Neural progenitor cell (in vitro differentiated cells): ENCODE measurements around the gene BFSP1. TPM values are rescaled to one million over a fixed set of nuclear protein-coding genes. Genes with fewer than 3 reads are reported as not detected.

ENCODE experiments used
- DNase-seq: peaks from one replicate; pipeline ENCODE4 v3.0.0-alpha.2; 2016; ENCODE audit warnings: low spot score
- H2AFZ ChIP-seq: fragments of 200-600 bp; sonication (generic); replicated peaks from 2 replicates; pipeline ENCODE4 v1.6.1; 2016; ENCODE audit warnings: antibody characterized with exemption
- H3F3A ChIP-seq: fragments of 200-600 bp; sonication (generic); 2 replicates; pipeline ENCODE4 v1.6.1; 2016; ENCODE audit warnings: antibody characterized with exemption, low read depth
- H3K27ac ChIP-seq: fragments of 200-600 bp; sonication (generic); 2 replicates; pipeline ENCODE4 v1.5.1; 2016; ENCODE audit warnings: mild to moderate bottlenecking
- H3K27me3 ChIP-seq: fragments of 200-600 bp; sonication (generic); 2 replicates; pipeline ENCODE4 v1.6.1; 2016; ENCODE audit warnings: mild to moderate bottlenecking, moderate library complexity
- H3K36me3 ChIP-seq: fragments of 200-600 bp; sonication (generic); 2 replicates; pipeline ENCODE4 v1.5.1; 2016
- H3K4me1 ChIP-seq: fragments of 200-600 bp; sonication (generic); 2 replicates; pipeline ENCODE4 v1.6.1; 2016; ENCODE audit warnings: mixed run types
- H3K4me2 ChIP-seq: fragments of 200-600 bp; sonication (generic); 2 replicates; pipeline ENCODE4 v1.6.1; 2016
- H3K4me3 ChIP-seq: fragments of 200-600 bp; sonication (generic); 2 replicates; pipeline ENCODE4 v1.5.1; 2016
- H3K79me2 ChIP-seq: fragments of 200-600 bp; sonication (generic); 2 replicates; pipeline ENCODE4 v1.6.1; 2016; ENCODE audit warnings: low read depth
- H3K9ac ChIP-seq: fragments of 200-600 bp; sonication (generic); 2 replicates; pipeline ENCODE4 v1.6.1; 2016
- H3K9me3 ChIP-seq: fragments of 200-600 bp; sonication (generic); 2 replicates; pipeline ENCODE4 v1.5.1; 2016; ENCODE audit warnings: low read depth
- H4K20me1 ChIP-seq: fragments of 200-600 bp; sonication (generic); 2 replicates; pipeline ENCODE4 v1.6.1; 2016; ENCODE audit warnings: low read depth
- H3K27ac Mint-ChIP-seq: 3 replicates; pipeline ENCODE4 v1.8.0; 2021; ENCODE audit warnings: mixed read lengths
- H3K27me3 Mint-ChIP-seq: 2 replicates; pipeline ENCODE4 v1.8.0; 2022; ENCODE audit warnings: low read depth, mild to moderate bottlenecking, inconsistent platforms, moderate library complexity, mixed read lengths; ENCODE audit not compliant: insufficient read depth
- H3K36me3 Mint-ChIP-seq: 3 replicates; pipeline ENCODE4 v1.8.0; 2021; ENCODE audit warnings: mixed read lengths
- H3K4me1 Mint-ChIP-seq: 3 replicates; pipeline ENCODE4 v1.8.0; 2021; ENCODE audit warnings: mixed read lengths
- H3K4me3 Mint-ChIP-seq: 3 replicates; pipeline ENCODE4 v1.8.0; 2021; ENCODE audit warnings: mild to moderate bottlenecking, moderate library complexity, mixed read lengths
- H3K9me3 Mint-ChIP-seq: 3 replicates; pipeline ENCODE4 v1.8.0; 2020; ENCODE audit warnings: mixed read lengths
- EZH2 ChIP-seq: fragments of 200-600 bp; sonication (generic); IDR thresholded peaks from 2 replicates; pipeline ENCODE4 v1.6.1; 2017; ENCODE audit warnings: antibody characterized with exemption, mild to moderate bottlenecking, moderate library complexity
- EZH2phosphoT487 ChIP-seq: fragments of 200-600 bp; sonication (generic); IDR thresholded peaks from 2 replicates; pipeline ENCODE4 v1.6.1; 2017; ENCODE audit warnings: antibody characterized with exemption
- total RNA-seq: library from RNA; depleted of rRNA; stranded (reverse); fragments of >200 nt; gene quantifications from 2 replicates; pipeline ENCODE4 v1.2.3, GENCODE V29; 2015; ENCODE audit warnings: low replicate concordance
- TF ChIP-seq, protein P1 (sequence below): fragments of 200-600 bp; sonication (generic); IDR thresholded peaks from 2 replicates; pipeline ENCODE4 v1.5.1; 2017; ENCODE audit warnings: antibody characterized with exemption, mild to moderate bottlenecking

Gene BFSP1
- total RNA-seq, 1 donor from 2014 or later: not detected

DNA sequence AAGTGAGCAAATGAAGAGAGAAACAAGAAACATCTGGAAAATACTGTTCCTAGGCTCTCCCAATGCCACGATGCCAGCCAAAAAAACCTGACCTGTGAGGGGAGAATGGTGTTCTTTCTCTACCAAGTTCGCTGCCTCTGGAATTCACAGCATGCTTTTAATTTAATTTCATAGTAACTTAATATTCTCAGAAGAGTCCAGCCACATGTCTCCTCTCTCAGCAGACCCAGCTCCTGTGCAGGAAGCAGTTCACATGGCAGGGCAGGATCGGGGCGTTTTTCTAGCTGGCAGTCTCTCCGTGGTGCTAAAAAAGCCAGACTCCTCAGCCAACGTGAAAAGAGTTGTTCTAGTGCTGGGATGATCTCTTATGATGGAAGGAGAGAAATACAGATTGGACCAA is 57.5 kb downstream of the BFSP1 start:
- no peak overlapping the region for H3K27ac ChIP-seq
- no peaks in the 10 kb centered on the region for H3F3A ChIP-seq
- no peak for DNase-seq

DNA sequence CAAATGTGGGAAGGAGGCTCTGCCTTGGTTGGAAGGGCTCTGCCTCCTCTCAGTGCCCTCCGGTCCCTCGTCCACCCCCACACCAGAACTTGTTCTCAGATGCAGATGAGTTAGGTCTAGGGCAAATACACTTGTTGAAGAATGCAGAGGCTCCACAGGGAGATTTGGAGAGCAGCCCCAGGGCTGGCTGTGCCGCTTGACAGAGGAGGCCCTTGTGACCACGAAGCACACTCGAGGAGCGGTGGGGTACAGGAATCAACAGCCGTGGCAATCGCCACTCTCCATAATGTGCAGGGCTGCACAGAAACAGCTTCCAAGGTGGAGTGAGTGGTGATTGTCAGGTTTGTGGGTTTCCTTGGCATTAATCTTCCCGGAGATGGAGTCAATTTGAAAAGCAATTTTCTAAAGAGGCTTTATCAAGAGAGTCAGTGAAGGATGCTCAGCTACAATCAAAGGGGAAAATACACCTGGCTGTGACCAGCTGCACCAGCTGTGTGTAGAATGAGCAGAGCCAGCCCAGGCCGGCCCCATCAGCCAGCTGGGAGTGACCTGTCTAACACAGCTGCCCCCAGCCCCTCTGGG is 59.5 kb downstream of the BFSP1 start:
- TF ChIP-seq EZH2 (no peak), EZH2phosphoT487 (no peak)
- TF ChIP-seq, protein P1, sequence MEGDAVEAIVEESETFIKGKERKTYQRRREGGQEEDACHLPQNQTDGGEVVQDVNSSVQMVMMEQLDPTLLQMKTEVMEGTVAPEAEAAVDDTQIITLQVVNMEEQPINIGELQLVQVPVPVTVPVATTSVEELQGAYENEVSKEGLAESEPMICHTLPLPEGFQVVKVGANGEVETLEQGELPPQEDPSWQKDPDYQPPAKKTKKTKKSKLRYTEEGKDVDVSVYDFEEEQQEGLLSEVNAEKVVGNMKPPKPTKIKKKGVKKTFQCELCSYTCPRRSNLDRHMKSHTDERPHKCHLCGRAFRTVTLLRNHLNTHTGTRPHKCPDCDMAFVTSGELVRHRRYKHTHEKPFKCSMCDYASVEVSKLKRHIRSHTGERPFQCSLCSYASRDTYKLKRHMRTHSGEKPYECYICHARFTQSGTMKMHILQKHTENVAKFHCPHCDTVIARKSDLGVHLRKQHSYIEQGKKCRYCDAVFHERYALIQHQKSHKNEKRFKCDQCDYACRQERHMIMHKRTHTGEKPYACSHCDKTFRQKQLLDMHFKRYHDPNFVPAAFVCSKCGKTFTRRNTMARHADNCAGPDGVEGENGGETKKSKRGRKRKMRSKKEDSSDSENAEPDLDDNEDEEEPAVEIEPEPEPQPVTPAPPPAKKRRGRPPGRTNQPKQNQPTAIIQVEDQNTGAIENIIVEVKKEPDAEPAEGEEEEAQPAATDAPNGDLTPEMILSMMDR: no peak
- Histone ChIP-seq H3K4me1 (no peaks in the 10 kb centered on the region), H3K36me3 (no peaks in the 10 kb centered on the region), H4K20me1 (no peaks in the 10 kb centered on the region), H3K27me3 (no peaks in the 10 kb centered on the region), H3K9me3 (no peaks in the 10 kb centered on the region), H3F3A (no peaks in the 10 kb centered on the region), H3K27ac (no peak overlapping the region), H2AFZ (no peak overlapping the region), H3K4me2 (no peak overlapping the region), H3K4me3 (no peak overlapping the region), H3K9ac (no peak overlapping the region), H3K79me2 (no peaks in the 10 kb centered on the region)
- Mint-ChIP-seq H3K27ac (no peak overlapping the region), H3K27me3 (peaks cover 7% of the 10 kb centered on the region), H3K4me1 (peaks cover 16% of the 10 kb centered on the region), H3K9me3 (no peaks in the 10 kb centered on the region), H3K36me3 (no peaks in the 10 kb centered on the region), H3K4me3 (no peak overlapping the region)
- DNase-seq: no peak

More for the DNA sequence above, 57.5 kb downstream of the BFSP1 start:
- H3K4me2 ChIP-seq: no peak overlapping the region
- no peaks in the 10 kb centered on the region for H3K9me3 ChIP-seq
- no peaks in the 10 kb centered on the region for H4K20me1 ChIP-seq
- H3K27me3 ChIP-seq: no peaks in the 10 kb centered on the region
- no peak overlapping the region for H3K4me3 ChIP-seq
- H2AFZ ChIP-seq: no peak overlapping the region
- H3K36me3 ChIP-seq: no peaks in the 10 kb centered on the region
- H3K9ac ChIP-seq: no peak overlapping the region
- Mint-ChIP-seq H3K27ac (no peak overlapping the region), H3K9me3 (no peaks in the 10 kb centered on the region), H3K36me3 (no peaks in the 10 kb centered on the region), H3K4me3 (no peak overlapping the region), H3K4me1 (peaks cover 16% of the 10 kb centered on the region), H3K27me3 (peaks cover 7% of the 10 kb centered on the region)
- H3K4me1 ChIP-seq: no peaks in the 10 kb centered on the region
- H3K79me2 ChIP-seq: no peaks in the 10 kb centered on the region
- TF ChIP-seq EZH2: no peak
- TF ChIP-seq, protein P1: no peak
- TF ChIP-seq EZH2phosphoT487: no peak

DNA sequence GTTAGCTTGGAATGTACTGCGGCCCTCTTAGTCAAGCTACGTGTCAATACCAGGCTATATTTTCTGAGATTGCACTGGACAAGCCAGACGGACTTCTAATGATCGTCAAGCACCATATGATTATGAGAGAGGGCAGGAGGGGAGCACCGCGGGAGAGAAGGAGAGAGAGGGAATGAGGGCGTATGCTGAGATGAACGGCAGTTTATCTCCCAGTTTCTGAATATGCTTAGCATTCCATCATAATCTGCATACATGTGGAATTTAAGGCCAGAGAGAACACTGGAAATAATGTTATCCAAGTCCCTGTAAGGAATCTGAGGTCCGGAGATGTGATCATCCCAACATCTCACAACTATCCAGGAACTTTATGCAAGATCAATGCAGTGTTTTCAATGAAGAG is 60.2 kb downstream of the BFSP1 start:
- H3K27ac Mint-ChIP-seq: no peak overlapping the region
- Histone ChIP-seq H3K4me1 (no peaks in the 10 kb centered on the region), H4K20me1 (no peaks in the 10 kb centered on the region), H2AFZ (no peak overlapping the region), H3F3A (no peaks in the 10 kb centered on the region), H3K36me3 (no peaks in the 10 kb centered on the region), H3K27me3 (no peaks in the 10 kb centered on the region), H3K27ac (no peak overlapping the region), H3K9ac (no peak overlapping the region), H3K4me3 (no peak overlapping the region), H3K4me2 (no peak overlapping the region), H3K79me2 (no peaks in the 10 kb centered on the region), H3K9me3 (no peaks in the 10 kb centered on the region)
- no peak for DNase-seq
- H3K4me3 Mint-ChIP-seq: no peak overlapping the region
- no peaks in the 10 kb centered on the region for H3K9me3 Mint-ChIP-seq
- TF ChIP-seq EZH2phosphoT487 (no peak), EZH2 (no peak)
- TF ChIP-seq, protein P1: no peak
- H3K27me3 Mint-ChIP-seq: peaks cover 6% of the 10 kb centered on the region
- H3K36me3 Mint-ChIP-seq: no peaks in the 10 kb centered on the region
- H3K4me1 Mint-ChIP-seq: peaks cover 16% of the 10 kb centered on the region
